22Rv1 (cell line): Measurements from ENCODE around the gene MYH13.

Source experiments
- ZFX ChIP-seq: fragments of 450-650 bp; IDR thresholded peaks from 2 replicates; pipeline ENCODE4 v1.6.1; 2017; ENCODE audit warnings: antibody characterized with exemption, borderline replicate concordance
- TF ChIP-seq, protein P1 (sequence below): fragments of 450-650 bp; IDR thresholded peaks from 2 replicates; pipeline ENCODE4 v1.5.1; 2017; ENCODE audit warnings: mild to moderate bottlenecking

DNA sequence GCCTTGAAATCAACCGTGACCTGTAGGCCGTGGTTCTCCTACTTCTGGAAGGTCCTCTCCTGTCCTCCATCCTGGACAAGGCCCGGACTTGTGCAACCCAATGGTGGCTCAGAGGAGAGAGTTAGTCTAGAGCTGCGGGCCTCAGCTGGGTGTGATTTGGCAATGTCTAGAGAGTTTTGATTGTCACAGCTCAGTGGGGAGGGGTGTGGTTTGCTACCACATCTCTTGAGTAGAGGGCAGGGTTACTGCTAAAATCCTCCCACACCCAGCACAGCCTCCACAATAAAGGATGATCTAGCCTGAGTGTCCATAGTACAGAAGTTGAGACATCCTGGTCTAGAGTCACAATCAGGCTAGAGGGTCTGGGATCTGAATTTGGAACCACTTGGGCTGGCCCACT lies 40.3 kb downstream of the MYH13 start:
- TF ChIP-seq, protein P1, sequence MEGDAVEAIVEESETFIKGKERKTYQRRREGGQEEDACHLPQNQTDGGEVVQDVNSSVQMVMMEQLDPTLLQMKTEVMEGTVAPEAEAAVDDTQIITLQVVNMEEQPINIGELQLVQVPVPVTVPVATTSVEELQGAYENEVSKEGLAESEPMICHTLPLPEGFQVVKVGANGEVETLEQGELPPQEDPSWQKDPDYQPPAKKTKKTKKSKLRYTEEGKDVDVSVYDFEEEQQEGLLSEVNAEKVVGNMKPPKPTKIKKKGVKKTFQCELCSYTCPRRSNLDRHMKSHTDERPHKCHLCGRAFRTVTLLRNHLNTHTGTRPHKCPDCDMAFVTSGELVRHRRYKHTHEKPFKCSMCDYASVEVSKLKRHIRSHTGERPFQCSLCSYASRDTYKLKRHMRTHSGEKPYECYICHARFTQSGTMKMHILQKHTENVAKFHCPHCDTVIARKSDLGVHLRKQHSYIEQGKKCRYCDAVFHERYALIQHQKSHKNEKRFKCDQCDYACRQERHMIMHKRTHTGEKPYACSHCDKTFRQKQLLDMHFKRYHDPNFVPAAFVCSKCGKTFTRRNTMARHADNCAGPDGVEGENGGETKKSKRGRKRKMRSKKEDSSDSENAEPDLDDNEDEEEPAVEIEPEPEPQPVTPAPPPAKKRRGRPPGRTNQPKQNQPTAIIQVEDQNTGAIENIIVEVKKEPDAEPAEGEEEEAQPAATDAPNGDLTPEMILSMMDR: no peak
- no peak for TF ChIP-seq ZFX
